T-helper 2 cell treated with Interferon-gamma antibody and Interleukin-4, amounts not matched to agents 100 ng/mL and 5 ng/mL, for 36 hours (primary cell): ENCODE measurements around the gene SMG6. TPM values are rescaled to one million over a fixed set of nuclear protein-coding genes. Genes with fewer than 3 reads are reported as not detected.
"Not testable (repeated sequence)": the region's sequence is repeated elsewhere in the genome, so short reads cannot be mapped to it uniquely, and the experiment has no call there.

ENCODE experiments used
- intact Hi-C: fragments of 100-400 bp; cut with micrococcal nuclease; formaldehyde crosslinking; loops from one replicate; pipeline ENCODE4 v1.15.1; 2023
- total RNA-seq: library from RNA; stranded (reverse); gene quantifications from 2 replicates; pipeline ENCODE4 v1.2.3, GENCODE V29; 2022

SMG6 gene
- total RNA-seq, 1 donor from 2014 or later, result 56.0 TPM

DNA sequence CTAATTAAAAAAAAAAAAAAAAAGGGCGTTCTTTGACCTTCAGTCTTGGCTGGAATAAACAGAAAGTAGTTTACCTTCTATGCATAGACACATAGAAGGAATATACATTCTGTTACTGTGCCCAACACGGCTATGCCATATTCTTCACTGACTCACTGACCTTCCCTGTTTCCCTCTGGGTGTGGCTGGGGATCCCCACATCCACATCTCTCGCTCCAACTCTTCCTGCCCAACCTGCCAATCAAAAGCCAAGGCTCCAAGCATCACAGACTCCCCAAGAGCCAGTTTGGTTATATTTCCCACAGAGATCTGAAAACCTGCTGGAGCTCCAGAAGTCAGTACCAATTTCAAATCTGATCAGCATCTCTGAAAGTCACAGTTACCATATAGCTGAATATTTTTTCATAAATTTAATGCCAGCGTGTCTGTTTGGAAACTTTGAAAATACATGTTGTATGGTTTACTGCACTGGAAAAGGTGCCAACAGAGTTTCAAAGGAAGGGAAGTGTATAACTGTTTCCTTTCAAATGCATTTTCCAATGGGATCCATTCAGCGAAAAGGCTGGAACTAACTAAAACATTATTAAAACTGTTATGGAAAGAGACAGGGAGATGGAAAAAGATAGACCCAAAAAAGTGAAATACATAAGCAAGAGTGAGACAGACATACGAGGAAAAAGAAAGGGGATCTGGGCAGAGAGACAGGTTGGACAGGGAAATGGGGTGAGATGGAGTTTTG is 91.8 kb downstream of the SMG6 start:
- intact Hi-C loops, result no loop called here

DNA sequence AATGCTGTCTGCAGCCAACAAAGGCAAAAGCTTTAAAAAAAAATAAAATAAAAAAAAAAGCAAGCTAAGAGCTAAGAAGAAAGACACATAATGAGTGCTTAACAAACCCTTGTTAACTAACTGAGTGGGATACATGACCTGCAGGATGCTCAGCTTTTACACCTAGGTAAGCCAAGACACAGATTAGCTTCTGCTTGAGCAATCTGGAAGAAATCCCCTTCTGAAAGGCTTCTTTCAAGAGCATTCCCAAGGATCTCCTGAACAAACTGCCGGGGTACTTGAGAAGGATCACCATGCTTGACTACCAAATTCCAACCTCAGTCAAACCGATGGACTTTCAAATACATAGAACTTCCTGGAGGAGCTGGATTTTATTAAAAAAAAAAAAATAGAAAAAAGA is 92.9 kb downstream of the SMG6 start:
- intact Hi-C loops, result no loop called here

DNA sequence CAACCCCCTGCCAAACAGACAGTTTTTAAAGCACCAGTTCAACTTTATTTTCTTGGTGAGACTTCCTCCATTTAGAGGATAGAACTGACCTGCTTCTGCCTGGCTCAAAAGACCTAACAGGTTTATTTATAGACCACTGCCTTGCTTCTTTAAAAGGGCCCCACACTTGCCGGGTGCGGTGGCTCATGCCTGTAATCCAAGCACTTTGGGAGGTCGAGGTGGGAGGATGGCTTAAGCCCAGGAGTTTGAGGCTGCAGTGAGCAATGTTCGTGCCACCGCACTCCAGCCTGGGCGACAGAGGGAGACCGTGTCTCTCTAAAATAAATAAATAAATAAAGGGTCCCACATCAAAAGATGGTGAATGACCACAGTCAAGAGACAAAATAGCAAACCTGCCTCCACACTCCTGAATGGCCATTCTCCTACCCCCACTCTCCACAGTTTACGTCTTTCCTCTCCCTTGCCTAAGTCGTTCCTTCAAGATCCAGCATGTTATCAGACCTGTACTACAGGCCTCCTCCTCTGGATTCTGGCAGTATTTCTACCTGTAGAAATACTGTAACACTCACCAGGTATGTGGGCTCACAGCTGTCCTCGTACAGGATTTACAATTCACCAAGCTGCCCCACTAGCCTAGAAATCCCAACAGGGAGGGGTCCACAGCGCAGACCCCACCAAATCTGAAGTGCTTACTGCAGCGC is 95.6 kb downstream of the SMG6 start:
- intact Hi-C loops, result no loop called here

DNA sequence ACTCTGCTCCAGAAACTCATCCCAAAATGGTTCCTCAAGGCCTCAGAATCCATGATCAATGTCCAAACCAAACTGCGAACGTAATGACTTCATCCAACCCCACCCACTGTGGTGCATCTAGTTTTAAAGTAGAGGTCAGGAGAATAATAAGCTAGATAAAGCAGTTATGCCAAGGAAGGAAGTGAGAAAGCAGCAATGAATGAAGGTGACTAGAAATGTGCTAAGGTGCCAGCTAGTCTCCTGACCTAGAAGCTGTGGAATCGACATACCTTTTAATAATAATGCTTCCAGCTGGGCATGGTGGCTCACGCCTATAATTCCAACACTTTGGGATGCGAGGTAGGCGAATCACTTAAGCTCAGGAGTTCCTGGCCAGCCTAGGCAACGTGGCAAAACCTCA is 99.2 kb downstream of the SMG6 start:
- intact Hi-C loops, result no loop called here

DNA sequence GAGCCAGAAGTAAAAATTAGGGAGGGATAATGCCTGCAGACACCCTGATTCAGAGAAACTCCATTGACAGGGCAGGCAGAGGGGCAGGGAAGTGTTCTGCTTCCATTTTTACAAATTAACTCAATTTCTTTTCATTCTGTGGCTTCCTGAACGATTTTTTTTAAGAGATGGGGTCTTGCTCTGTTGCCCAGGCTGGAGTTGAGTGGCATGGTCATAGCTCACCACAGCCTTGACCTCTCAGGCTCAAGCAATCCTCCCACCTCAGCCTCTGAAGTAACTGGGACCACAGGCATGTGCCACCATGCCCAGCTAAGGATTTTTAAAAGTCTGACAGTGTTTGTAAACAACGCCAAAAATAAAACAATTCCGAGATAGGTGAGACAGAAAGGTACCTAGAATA is 99.8 kb downstream of the SMG6 start:
- intact Hi-C loops, result no loop called here

DNA sequence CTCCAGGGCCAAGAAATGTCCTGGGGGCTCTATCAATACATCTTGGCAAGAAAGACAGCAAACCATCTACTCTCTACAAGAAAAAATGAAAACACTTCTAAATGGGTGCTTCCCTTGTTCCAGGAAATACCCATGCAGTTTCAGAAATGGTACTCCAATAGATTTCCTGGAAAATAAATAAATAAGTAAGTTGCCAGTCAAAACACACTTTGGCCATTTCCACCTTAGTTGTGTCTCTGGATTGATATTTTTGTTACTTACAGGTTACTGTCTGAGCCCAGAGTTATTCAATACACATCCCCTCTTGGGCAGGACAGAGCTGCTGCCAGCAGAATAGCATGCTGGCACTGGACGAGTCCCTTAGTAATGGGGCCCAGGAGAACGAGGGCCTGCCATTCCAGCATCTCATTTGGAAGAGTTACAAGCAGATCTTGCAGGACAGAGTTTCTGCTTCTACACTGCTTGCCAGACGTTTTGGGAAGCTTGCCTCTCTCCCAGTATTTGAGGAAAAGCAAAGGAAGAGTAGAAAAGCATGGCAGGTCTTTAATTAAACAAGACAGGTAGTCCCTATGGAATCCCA is 100.5 kb downstream of the SMG6 start:
- intact Hi-C loops, result no loop called here

DNA sequence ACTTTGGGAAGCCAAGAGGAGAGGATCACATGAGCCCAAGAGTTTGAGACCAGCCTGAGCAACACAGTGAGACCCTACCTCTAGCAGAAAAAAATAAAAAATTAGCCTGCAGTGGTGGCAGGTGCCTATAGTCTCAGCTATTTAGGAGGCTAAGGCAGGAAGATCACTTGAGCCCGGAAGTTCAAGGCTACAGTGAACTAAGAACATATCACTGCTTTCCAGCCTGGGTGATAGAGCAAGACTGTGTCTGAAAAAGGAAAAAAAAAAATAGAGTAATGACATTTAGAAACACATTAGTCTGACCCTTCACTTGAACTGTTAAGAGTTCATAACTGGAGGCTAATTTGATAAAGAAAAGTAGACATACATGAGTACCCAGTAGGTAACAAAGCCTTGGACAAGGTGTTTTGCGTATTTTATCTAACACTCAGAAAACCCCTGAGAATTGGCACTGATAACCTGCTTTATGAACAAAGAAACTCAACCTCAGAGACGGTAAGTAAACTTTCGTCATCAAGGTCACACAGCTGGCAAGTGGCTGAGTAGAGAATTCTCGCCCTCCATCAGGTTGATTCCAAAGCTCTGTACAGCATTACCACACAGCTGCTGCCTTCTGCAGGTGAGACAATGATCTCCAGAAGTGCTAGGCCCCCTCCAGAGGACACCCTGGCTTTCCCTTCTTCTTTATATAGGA is 101.1 kb downstream of the SMG6 start:
- intact Hi-C loops, result no loop called here

DNA sequence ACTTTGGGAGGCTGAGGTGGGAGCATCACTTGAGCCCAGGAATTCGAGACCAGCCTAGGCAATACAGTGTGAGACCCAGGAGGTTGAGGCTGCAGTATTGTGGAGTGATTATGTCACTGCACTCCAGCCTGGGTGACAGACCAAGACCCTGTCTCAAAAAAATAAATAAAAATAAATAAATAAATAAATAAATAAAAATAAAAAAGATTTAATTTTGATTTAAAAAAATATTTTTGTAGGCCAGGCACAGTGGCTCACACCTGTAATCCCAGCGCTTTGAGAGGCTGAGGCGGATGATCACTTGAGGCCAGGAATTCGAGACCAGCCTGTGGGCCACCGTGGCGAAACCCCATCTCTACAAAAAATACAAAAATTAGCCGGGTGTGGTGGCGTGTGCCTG is 104.2 kb downstream of the SMG6 start:
- intact Hi-C loops, result not testable (repeated sequence)

DNA sequence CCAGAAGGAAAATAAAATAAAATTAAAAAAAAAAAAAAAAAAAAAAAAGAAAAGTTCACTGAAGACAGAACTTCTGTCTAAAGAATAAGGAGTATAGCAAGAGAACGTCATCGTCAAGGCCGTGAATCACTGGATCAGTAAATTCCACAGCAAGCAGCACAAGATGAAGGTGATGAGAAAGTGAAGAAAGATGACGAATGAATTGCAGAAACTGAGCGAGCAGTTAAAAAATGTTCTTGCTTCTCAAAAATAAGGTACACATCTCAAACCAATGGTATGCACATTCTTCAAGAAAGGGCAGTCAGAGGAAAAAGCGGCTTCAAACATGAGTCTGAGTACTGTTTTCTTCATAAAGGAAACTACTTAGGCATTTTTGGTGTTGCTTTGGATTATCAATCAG is 104.7 kb downstream of the SMG6 start:
- intact Hi-C loops, result no loop called here

DNA sequence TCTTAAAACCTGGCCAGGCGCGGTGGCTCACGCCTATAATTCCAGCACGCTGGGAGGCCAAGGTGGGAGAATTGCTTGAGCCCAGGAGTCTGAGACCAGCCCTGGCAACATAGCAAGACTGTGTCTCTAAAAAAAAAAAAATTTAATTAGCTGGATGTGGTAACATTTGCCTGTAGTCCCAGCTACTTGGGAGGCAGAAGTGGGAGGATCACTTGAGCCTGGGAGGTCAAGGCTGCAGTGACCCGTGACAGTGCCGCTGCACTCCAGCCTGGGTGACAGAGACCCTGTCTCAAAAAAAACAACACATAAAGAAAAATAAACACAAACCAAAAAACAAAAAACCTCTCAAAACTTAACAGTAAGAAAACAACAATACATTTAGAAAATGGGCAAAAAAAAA is 106.3 kb downstream of the SMG6 start:
- intact Hi-C loops, result no loop called here

DNA sequence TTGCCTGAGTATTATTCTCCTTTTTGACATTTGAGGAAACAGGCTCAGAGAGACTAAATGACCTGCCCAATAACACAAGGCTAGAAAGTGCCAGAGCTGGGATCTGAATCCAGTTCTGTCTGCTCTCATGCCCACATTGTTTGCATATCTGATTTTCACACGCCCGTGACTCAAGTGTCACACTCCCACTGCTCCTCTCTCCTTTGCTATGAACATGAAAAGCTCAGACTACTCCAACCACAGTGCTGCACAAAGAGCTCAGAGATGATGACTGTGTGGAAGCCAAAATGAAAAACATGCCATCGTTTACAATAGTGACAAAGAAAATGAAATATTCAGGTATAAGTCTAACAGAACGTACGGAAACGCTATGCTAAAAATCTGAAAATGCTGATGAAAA is 107.9 kb downstream of the SMG6 start:
- intact Hi-C loops, result no loop called here

DNA sequence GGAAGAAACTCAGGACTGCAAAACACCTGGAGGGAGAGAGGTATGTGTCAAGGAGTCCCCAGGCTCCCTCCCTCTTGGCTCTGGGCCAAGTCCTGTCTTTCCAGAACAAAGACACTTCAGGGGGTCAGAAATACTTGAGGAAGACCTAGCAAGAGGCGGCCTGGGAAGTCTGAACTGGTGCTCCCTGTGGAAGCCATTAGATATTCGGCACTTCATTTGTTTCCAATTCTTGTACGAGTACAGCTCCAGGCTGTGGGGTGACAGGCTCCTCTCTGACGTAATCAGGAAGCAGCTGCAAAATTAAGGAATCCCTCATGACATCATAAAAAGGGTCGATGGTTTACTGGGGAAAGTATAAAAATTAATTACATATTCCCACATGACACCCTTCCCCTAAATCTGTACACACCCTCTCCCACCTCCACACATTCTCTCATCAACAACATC is 108.7 kb downstream of the SMG6 start:
- intact Hi-C loops, result loop anchor here (5.0 kb wide), 1 partner anchor 108 kb away; no protein-coding TSS in a partner anchor

DNA sequence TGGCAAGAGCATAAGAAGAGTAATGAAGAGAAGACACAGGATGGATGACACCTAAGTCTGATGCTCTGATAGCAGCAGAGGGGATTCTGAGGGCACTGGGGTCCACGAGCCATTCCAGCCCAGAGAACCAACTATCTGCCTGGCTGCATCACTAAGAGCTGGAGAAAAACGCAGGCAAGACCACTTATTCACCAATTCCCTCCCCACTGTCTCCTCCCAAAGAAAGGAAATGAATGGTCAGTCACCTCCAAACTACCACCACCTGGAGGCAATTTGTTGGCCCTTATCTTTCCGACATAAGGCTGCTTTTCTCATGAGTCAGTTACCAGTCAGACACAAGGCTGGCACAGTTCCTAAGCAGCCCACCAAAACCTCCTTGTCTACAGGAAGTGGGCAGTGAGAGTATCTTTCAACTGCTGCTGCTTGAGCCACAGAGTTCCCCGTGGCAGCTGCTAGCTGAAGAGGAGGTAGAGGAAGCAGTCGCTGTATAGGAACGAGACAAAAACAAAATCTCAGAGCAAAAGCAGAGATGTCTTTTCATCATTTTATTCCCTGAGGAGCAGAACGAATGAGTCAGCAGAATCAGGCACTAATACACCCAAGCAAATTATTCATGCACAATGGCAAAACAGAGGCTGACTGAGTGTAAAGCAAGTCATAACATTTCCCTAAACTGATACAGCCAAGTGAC is 111.1 kb downstream of the SMG6 start:
- intact Hi-C loops, result loop anchor here (5.0 kb wide), 1 partner anchor 105 kb away; no protein-coding TSS in a partner anchor

DNA sequence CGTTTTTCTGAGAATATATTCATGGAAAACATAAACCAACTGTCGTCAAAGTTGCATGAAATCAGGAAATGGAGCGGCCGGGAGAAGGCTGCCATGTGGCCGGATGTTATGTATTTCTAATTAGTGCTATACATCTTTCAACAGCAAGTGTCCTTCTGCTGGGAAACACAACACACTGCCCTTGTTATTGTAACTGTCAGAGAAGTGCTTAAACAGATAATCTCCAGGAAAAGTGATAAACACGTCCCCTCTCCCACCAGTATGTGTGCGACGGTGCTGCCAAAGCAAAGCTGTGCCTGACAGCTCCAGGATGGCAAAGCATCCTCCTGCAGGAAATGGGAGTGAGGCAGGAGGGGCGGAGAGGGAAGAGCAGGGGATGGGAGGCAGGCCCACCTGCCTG is 111.8 kb downstream of the SMG6 start:
- intact Hi-C loops, result loop anchor here (5.0 kb wide), 1 partner anchor 104 kb away; no protein-coding TSS in a partner anchor

DNA sequence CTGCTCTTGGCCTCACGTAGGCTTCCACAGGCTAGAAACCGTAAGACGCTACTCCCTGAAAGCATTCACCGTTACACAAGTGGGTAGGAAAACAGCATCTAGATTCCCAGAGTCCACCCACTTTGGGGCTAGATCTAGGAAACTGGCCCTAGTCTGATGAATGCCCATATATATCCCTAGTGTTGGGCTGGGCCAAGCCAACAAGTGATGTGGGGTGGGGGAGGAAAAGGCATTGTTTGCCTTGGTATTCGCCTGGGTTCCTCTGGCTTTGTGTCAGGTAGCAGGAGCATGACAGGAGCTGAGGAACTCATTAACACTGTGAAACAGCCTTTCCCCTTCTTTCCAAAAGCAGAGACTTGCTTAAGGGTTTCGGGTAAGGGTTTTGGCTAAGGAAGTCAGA is 112.4 kb downstream of the SMG6 start:
- intact Hi-C loops, result loop anchor here (5.0 kb wide), 1 partner anchor 104 kb away; no protein-coding TSS in a partner anchor

DNA sequence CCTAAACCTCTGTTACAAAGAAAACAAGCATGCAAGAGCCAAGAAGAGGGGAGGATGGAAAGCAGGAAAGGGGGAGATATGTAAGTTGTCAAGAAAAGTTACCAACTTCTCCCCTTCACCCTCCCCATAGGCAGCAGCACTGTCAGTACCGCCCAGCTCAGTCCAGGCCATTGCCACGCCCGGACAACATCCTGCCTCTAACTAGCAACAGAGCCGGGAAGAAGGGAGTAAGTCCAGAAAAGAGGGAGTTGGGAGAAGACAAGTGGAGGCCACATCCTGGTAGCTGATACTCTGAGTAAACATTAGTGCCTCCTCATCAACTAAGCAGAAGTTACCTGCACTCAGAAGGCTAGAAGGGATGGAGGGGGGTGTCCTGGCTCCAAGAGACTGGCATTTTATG is 113.6 kb downstream of the SMG6 start:
- intact Hi-C loops, result loop anchor here (5.0 kb wide), 1 partner anchor 103 kb away; no protein-coding TSS in a partner anchor

DNA sequence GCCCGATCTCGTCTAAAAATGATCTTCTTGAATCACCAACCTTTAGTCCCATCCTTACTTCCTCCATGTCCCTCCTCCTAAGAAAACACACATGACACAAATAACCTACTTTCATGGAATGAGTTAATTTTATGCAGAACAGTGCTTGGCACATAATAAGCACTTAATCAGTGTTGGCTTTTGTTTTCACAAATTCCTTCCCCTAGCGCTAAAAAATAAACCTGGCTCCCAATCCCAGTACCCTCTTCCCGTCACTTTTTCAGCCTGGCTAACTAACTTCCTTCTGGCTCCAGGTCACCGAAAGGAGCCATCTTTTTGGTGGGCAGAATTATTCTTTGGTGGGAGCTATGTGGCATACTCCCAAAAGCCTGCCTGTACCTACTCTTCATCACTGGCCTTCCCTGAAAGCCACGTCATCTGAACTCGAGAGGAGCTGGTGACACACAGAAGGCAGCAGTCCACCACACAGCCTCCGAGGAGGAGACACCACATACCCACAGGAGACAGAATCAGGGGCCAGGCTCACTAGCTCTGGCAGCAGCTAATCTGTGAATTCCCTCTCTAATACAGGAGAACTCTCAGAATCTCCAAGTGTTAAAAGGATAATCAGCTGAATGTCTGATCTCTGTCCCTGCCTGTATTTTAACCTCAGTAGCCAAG is 114.5 kb downstream of the SMG6 start:
- intact Hi-C loops, result no loop called here

DNA sequence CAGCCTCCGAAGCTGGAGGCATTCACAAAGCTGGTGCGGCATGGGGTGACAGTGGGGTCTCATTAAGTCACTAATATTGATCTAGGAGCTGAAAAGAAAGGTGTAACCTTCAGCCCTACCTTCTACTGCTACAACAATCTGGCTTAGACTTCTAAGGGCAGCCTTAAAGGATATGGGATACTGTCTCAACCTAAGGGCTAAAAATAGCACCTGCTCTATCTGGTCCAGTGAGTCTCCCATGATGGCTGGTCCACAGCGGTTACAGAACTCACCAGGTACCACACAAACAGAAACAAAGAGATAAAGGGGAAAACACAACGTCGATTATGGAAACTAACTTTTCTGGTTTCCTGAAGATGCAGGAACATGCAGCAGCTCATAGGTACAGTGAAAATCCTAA is 115.8 kb downstream of the SMG6 start:
- intact Hi-C loops, result no loop called here

DNA sequence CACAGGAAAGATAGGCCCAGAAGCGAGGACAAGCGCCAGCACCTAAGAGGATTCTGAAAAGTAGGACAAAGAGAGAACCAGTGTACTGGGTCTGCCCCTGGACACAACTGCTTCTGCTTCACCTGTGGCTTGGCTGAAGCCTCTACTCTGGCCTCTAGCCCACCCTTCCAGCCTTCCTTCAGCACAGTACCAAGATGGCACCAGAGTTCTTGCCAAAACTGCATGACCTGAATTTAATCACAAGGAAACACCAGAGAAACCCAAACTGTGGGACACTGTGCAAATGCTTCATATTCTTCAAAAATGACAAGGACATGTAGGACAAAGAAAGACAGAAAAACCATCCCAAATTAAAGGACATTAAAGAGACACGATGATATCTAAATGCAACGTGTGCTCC is 116.6 kb downstream of the SMG6 start:
- intact Hi-C loops, result no loop called here
